ENCODE results near the gene FOSB.

Gene FOSB

GRCh38 chr19:45471931-45472562 lies 4.3 kb downstream of the FOSB start:
- H3K4me3 ChIP-seq (ENCODE audit: low read depth, low read length): no peak overlapping the region
- no peak for DNase-seq (ENCODE audit: low read depth)
- TF ChIP-seq CTCF (IDR thresholded peaks at IDR 0.05; ENCODE audit: low read depth, low read length, missing control alignments): no peak

- no peak for DNase-seq (ENCODE audit: low read depth)
- no peak for TF ChIP-seq CTCF (IDR thresholded peaks at IDR 0.05; ENCODE audit: low read depth, low read length, missing control alignments)
- no peak overlapping the region for H3K4me3 ChIP-seq (ENCODE audit: low read depth, low read length)
Measured at GRCh38 chr19:45472563-45473366, 5.0 kb downstream of the FOSB start.

GRCh38 chr19:45473367-45473681 lies 5.5 kb downstream of the FOSB start:
- no peak overlapping the region for H3K4me3 ChIP-seq (ENCODE audit: low read depth, low read length)
- no peak for DNase-seq (ENCODE audit: low read depth)
- TF ChIP-seq CTCF (IDR thresholded peaks at IDR 0.05; ENCODE audit: low read depth, low read length, missing control alignments): no peak

GRCh38 chr19:45473682-45474605 lies 6.1 kb downstream of the FOSB start:
- H3K4me3 ChIP-seq (ENCODE audit: low read depth, low read length): no peak overlapping the region
- no peak for TF ChIP-seq CTCF (IDR thresholded peaks at IDR 0.05; ENCODE audit: low read depth, low read length, missing control alignments)
- no peak for DNase-seq (ENCODE audit: low read depth)

- TF ChIP-seq CTCF (IDR thresholded peaks at IDR 0.05; ENCODE audit: low read depth, low read length, missing control alignments): no peak
- H3K4me3 ChIP-seq (ENCODE audit: low read depth, low read length): no peak overlapping the region
- DNase-seq (ENCODE audit: low read depth): no peak
Measured at GRCh38 chr19:45474606-45475521, 7.1 kb downstream of the FOSB start.

Data from GM12864 (cell line).